HFF-Myc (cell line): ENCODE measurements around the gene NPPA.

Source experiments
- DNase-seq: peaks from one replicate; pipeline ENCODE4 v3.0.0-alpha.2; 2011; ENCODE audit warnings: low read depth; ENCODE audit errors: extremely low read depth
- H3K4me3 ChIP-seq: replicated peaks from 2 replicates; pipeline ENCODE4 v1.5.1; 2011; ENCODE audit warnings: low read depth, mild to moderate bottlenecking, control low read depth, low read length
- CTCF ChIP-seq: IDR thresholded peaks from 2 replicates; pipeline ENCODE4 v1.5.1; 2012; ENCODE audit warnings: mild to moderate bottlenecking, low read depth, low read length, control low read depth; ENCODE audit errors: missing control alignments

The NPPA gene

GRCh38 chr1:11856698-11857097 lies 9.1 kb upstream of the NPPA start:
- no peak overlapping the region for H3K4me3 ChIP-seq
- DNase-seq, result no peak
- no peak for TF ChIP-seq CTCF

DNA sequence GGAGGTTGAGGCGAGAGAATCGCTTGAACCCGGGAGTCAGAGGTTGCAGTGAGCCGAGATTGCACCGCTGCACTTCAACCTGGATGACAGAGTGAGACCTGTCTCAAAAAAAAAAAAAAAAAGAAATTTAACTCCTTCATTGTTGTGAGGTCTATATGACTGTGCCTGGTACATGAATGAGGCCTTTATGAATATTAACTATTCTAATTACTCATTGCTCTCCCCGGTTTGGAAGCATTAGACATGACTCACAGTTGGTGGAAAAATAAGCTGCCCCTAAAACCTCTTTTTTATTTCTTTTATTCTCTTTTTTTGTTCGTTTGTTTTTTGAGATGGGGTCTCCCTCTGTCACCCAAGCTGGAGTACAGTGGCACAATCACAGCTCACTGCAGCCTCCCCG lies 7.8 kb upstream of the NPPA start:
- no peak for DNase-seq
- no peak overlapping the region for H3K4me3 ChIP-seq
- TF ChIP-seq CTCF, result no peak

DNA sequence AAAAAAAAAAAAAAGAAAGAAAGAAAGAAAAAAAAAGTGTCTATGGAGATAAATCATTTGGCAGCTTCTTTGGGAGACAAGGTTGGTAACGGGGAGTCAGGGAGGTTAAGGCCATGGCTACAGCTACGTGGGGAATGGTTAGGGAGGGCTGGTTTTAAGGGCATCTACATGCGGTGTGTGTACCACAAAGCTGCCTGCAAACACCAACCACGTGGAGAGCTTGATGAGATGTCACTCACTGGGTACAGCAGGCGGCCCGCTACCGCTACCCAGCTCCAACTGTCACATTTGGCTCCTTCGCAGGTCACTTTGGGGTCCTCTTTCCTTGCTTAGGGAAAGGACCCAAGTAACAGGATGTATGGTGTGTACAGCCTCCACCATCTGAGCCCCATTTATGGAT lies 6.9 kb upstream of the NPPA start:
- DNase-seq, result no peak
- no peak for TF ChIP-seq CTCF
- H3K4me3 ChIP-seq, result no peak overlapping the region

DNA sequence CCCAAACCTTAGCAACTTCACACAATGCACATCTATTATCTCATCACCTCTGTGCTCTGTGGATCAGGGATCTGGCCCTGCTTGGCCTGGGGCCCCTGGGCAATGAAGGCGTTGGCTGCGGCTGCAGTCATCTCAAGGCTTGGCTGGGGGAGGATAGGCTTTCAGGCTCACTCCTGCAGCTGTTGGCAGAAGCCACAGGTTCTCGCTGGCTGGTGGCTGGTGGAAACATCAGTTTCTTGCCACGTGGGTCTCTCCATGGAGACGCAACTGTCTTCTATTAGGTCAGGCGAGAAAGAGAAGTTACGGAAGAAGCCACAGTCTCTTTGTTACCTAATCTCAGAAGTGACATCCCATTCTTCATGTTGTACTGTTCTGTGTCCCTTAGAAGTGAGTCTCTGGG lies 3.6 kb upstream of the NPPA start:
- H3K4me3 ChIP-seq, result no peak overlapping the region
- no peak for DNase-seq
- TF ChIP-seq CTCF, result no peak

DNA sequence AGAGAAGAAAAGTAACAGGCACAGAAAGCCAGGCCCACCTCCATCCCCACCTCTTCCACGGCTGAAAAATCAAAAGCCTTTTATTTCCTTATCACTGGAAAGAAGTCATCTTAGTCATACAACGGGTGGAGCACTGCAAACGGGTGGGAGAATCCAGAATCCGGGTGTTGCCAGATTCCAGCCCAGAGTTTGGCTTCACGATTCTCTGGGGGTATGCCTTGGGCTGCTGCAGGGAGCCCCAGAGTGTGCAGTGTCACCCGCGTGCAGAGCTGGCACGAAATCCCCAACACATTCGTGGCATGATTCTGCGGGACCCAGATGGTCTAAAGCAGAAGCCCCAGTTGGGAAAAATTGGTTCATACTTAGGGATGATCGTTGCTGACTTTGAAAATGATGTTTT lies 2.6 kb upstream of the NPPA start:
- DNase-seq, result no peak
- TF ChIP-seq CTCF, result no peak

DNA sequence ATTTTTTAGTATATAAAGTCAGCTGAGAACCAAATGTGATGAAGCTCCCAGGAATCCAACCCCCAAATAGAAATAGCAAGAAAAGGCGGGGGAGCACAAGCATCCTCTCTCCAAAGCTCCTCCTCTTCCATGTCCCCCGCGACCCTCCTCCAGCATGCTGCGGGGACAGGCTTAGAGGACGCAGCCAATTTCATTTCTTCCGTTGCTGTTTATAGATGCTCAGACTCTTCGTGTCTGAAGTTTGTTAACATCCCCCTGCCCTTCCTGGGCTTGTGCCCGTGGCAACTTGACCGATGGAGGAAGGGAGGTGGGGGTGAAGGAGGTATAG lies 754 bp upstream of the NPPA start:
- no peak for DNase-seq
- H3K4me3 ChIP-seq, result no peak overlapping the region
- no peak for TF ChIP-seq CTCF

More for the DNA sequence above, 2.6 kb upstream of the NPPA start:
- no peak overlapping the region for H3K4me3 ChIP-seq

DNA sequence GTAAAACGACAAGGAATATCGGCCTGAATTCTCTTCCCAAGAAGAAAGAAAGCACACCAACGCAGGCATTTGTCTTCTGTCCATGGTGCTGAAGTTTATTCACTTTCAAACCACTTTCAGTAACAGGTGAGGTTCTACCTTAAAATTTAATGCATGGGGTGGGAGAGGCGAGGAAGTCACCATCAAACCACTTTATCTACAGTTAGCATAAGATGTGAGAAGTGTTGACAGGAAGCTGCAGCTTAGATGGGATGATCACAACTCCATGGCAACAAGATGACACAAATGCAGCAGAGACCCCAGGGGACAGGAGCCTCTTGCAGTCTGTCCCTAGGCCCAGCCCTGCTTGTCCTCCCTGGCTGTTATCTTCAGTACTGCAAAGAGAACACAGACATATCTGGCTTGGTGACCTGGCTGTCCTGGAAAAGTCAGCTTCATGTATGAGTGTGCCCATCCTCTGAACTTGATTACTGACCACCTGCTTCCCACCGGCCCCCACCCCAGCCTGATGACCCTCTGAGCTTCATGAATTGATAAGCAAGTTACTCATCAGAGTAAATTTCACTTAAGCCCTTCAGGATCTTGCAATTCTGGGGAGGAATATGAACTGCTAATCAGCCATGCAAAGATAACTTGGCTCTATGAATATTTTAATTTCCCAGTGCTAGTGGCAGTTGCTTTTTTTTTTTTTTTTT lies 1.8 kb downstream of the NPPA start:
- DNase-seq, result no peak
- no peak overlapping the region for H3K4me3 ChIP-seq
- TF ChIP-seq CTCF, result no peak
